CD4-positive, CD25-positive, alpha-beta regulatory T cell (primary cell): ENCODE results near the gene PNPLA1. TPM values are rescaled to one million over a fixed set of nuclear protein-coding genes. Genes with fewer than 3 reads are reported as not detected.

ENCODE experiments used
- ATAC-seq, 2 donors: fragments of 150-1000 bp; cut with Tn5 transposase; one replicate each; pipeline ENCODE4 v1.10.0; 2021; ENCODE audit warnings: low read depth in 2 of 2, moderate number of reproducible peaks in 2 of 2, moderate library complexity in 1 of 2
- DNase-seq, 3 donors: peaks; one replicate each; pipeline versions ENCODE4 v3.0.0 to v3.0.0-alpha.2; 2012 to 2022; ENCODE audit warnings: mixed read lengths in 1 of 3
- H3K27ac ChIP-seq: one replicate; pipeline ENCODE4 v1.7.0; 2013; ENCODE audit warnings: mild to moderate bottlenecking, low read length; ENCODE audit not compliant: insufficient read depth, poor library complexity, severe bottlenecking
- H3K27me3 ChIP-seq: one replicate; pipeline ENCODE4 v1.7.0; 2013; ENCODE audit warnings: low read length; ENCODE audit not compliant: control insufficient read depth, insufficient read depth
- H3K36me3 ChIP-seq: one replicate; pipeline ENCODE4 v1.7.0; 2013; ENCODE audit warnings: mild to moderate bottlenecking, low read length, moderate library complexity; ENCODE audit not compliant: control insufficient read depth, insufficient read depth
- H3K4me1 ChIP-seq: 2 replicates; pipeline ENCODE4 v1.7.0; 2013; ENCODE audit warnings: mild to moderate bottlenecking, low read length; ENCODE audit not compliant: insufficient read depth, control insufficient read depth, poor library complexity, severe bottlenecking
- H3K4me3 ChIP-seq: one replicate; pipeline ENCODE4 v1.7.0; 2013; ENCODE audit warnings: low read depth, mild to moderate bottlenecking, low read length, moderate library complexity
- H3K9me3 ChIP-seq, 2 experiments: 1 replicate in 1 of 2; 2 replicates in 1 of 2; pipeline ENCODE4 v1.7.0; 2013; ENCODE audit warnings: low read length in 2 of 2, mild to moderate bottlenecking in 1 of 2, moderate library complexity in 1 of 2; ENCODE audit not compliant: control insufficient read depth in 2 of 2
- H3K27ac Mint-ChIP-seq, 3 donors: one replicate each; pipeline ENCODE4 v1.8.0; 2020 to 2022; ENCODE audit warnings: mild to moderate bottlenecking in 3 of 3, mixed read lengths in 3 of 3, moderate library complexity in 2 of 3
- H3K27me3 Mint-ChIP-seq: one replicate; pipeline ENCODE4 v1.8.0; 2022; ENCODE audit warnings: mild to moderate bottlenecking, mixed read lengths
- H3K36me3 Mint-ChIP-seq: one replicate; pipeline ENCODE4 v1.8.0; 2020; ENCODE audit warnings: mixed read lengths
- H3K4me1 Mint-ChIP-seq, 4 donors: one replicate each; pipeline ENCODE4 v1.8.0; 2020 to 2022; ENCODE audit warnings: mixed read lengths in 4 of 4, mild to moderate bottlenecking in 1 of 4
- H3K4me3 Mint-ChIP-seq, 4 donors: one replicate each; pipeline ENCODE4 v1.8.0; 2020 to 2022; ENCODE audit warnings: mild to moderate bottlenecking in 4 of 4, mixed read lengths in 4 of 4, moderate library complexity in 3 of 4
- H3K9me3 Mint-ChIP-seq, 7 donors: one replicate each; pipeline ENCODE4 v1.8.0; 2020 to 2022; ENCODE audit warnings: mixed read lengths in 7 of 7, mild to moderate bottlenecking in 3 of 7, moderate library complexity in 2 of 7
- polyA plus RNA-seq, 4 donors: library from polyadenylated mRNA; unstranded; fragments of 300-500 nt; fragmentation: Illumina TruSeq; gene quantifications; one replicate each; pipeline ENCODE4 v1.2.3, GENCODE V29; 2021
- total RNA-seq: library from RNA; stranded (reverse); gene quantifications from one replicate; pipeline ENCODE4 v1.2.3, GENCODE V29; 2022

PNPLA1 gene
- total and polyA plus RNA-seq, 5 donors from 2014 or later: 0.25 TPM; not detected in 4

GRCh38 chr6:36350082-36350481 is 80.2 kb downstream of the PNPLA1 start:
- no peak overlapping the region for H3K4me3 Mint-ChIP-seq
- peaks cover 0 to 5% of the 10 kb centered on the region in 2 experiments for H3K9me3 ChIP-seq
- H3K27me3 ChIP-seq: no peaks in the 10 kb centered on the region
- H3K27me3 Mint-ChIP-seq: peaks cover 20% of the 10 kb centered on the region
- H3K4me1 Mint-ChIP-seq: peaks cover 0 to 2% (median 0%) of the 10 kb centered on the region in 4 donors
- ATAC-seq: no peak
- H3K36me3 Mint-ChIP-seq: no peaks in the 10 kb centered on the region
- no peak overlapping the region for H3K4me3 ChIP-seq
- no peaks in the 10 kb centered on the region for H3K36me3 ChIP-seq
- H3K27ac ChIP-seq: no peak overlapping the region
- H3K9me3 Mint-ChIP-seq: peaks cover 0 to 6% (median 0%) of the 10 kb centered on the region in 7 donors
- DNase-seq: no peak
- H3K27ac Mint-ChIP-seq: no peak overlapping the region
- H3K4me1 ChIP-seq: no peaks in the 10 kb centered on the region

GRCh38 chr6:36350681-36351571 is 81.1 kb downstream of the PNPLA1 start:
- no peak overlapping the region for H3K4me3 Mint-ChIP-seq
- peaks cover 0 to 5% of the 10 kb centered on the region in 2 experiments for H3K9me3 ChIP-seq
- H3K4me1 Mint-ChIP-seq: peaks cover 0 to 2% (median 0%) of the 10 kb centered on the region in 4 donors
- H3K27me3 ChIP-seq: no peaks in the 10 kb centered on the region
- H3K27ac ChIP-seq: no peak overlapping the region
- H3K27ac Mint-ChIP-seq: peak overlapping the region in 1 of 3 donors; percentile 58
- H3K9me3 Mint-ChIP-seq: peaks cover 0 to 6% (median 0%) of the 10 kb centered on the region in 7 donors
- peaks cover 24% of the 10 kb centered on the region for H3K27me3 Mint-ChIP-seq
- ATAC-seq (no peak), DNase-seq (no peak)
- no peaks in the 10 kb centered on the region for H3K36me3 ChIP-seq
- no peaks in the 10 kb centered on the region for H3K4me1 ChIP-seq
- no peaks in the 10 kb centered on the region for H3K36me3 Mint-ChIP-seq
- H3K4me3 ChIP-seq: no peak overlapping the region

DNA sequence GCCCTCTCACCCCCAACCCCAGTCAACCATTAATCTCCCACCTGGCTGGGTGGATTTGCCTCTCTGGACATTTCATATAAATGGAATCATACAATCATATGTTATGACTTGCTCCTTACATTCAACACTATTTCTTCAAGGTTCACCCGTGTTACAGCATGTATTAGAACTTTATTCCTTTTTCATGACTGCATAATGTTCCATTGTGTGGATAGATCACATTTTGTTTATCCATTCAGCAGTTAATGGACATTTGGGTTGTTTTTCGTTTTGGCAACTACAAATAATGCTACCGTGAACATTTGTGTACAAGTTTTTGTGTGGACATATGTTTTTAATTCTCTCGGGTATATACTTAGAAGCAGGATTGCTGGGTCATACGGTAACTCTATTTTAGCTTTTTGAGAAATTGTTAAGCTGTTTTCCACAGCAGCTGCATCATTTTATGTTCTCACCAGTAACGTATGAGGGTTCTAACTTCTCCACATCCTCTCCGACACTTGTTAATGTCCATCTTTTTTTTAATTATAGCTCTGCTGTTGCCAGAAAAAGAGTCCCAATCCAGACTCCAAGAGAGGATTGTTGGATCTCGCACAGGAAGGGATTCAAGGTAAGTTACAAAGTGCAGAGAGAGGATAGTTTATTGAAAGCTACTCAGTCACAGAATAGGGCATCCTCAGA is 82.8 kb downstream of the PNPLA1 start:
- no peak overlapping the region for H3K27ac ChIP-seq
- DNase-seq (no peak), ATAC-seq (no peak)
- Mint-ChIP-seq H3K4me1 (peaks cover 0 to 2% (median 0%) of the 10 kb centered on the region in 4 donors), H3K9me3 (peaks cover 0 to 6% (median 0%) of the 10 kb centered on the region in 7 donors), H3K27me3 (peaks cover 20% of the 10 kb centered on the region), H3K36me3 (no peaks in the 10 kb centered on the region), H3K4me3 (no peak overlapping the region), H3K27ac (no peak overlapping the region)
- no peaks in the 10 kb centered on the region for H3K36me3 ChIP-seq
- H3K27me3 ChIP-seq: peaks cover 1% of the 10 kb centered on the region
- H3K4me3 ChIP-seq: no peak overlapping the region
- no peaks in the 10 kb centered on the region for H3K4me1 ChIP-seq
- peaks cover 0 to 5% of the 10 kb centered on the region in 2 experiments for H3K9me3 ChIP-seq

DNA sequence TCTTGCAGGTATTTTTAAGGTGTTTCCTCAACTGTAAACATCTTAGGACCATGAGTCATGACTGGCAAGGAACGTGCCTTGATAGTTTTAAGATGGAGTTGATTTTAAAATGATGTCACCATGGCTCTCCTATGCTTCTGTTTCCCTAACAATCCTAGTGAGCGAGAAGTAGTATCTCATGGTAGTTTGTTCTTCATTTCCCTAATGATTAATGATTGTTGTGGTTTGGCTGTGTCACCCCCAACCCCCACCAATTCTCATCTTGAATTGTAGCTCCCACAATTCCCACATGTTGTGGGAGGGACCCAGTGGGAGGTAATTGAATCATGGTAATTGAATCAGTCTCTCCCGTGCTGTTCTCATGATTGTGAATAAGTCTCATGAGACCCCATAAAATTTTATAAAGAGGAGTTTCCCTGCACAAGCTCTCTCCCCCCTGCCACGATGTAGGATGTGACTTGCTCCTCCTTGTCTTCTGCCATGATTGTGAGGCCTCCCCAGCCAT is 83.6 kb downstream of the PNPLA1 start:
- peaks cover 0 to 5% of the 10 kb centered on the region in 2 experiments for H3K9me3 ChIP-seq
- no peak overlapping the region for H3K27ac Mint-ChIP-seq
- no peaks in the 10 kb centered on the region for H3K36me3 Mint-ChIP-seq
- H3K27me3 Mint-ChIP-seq: peaks cover 19% of the 10 kb centered on the region
- H3K9me3 Mint-ChIP-seq: peaks cover 0 to 6% (median 0%) of the 10 kb centered on the region in 7 donors
- H3K4me3 Mint-ChIP-seq: no peak overlapping the region
- DNase-seq (no peak), ATAC-seq (no peak)
- no peak overlapping the region for H3K27ac ChIP-seq
- H3K4me3 ChIP-seq: no peak overlapping the region
- H3K36me3 ChIP-seq: no peaks in the 10 kb centered on the region
- peaks cover 1% of the 10 kb centered on the region for H3K27me3 ChIP-seq
- no peaks in the 10 kb centered on the region for H3K4me1 ChIP-seq
- H3K4me1 Mint-ChIP-seq: peaks cover 0 to 2% (median 0%) of the 10 kb centered on the region in 4 donors

GRCh38 chr6:36355819-36356218 is 86.0 kb downstream of the PNPLA1 start:
- ATAC-seq (no peak), DNase-seq (no peak)
- Mint-ChIP-seq H3K27ac (no peak overlapping the region), H3K36me3 (no peaks in the 10 kb centered on the region), H3K9me3 (peaks cover 0 to 6% (median 0%) of the 10 kb centered on the region in 7 donors), H3K27me3 (peaks cover 15% of the 10 kb centered on the region), H3K4me3 (no peak overlapping the region), H3K4me1 (peaks cover 3 to 8% (median 5%) of the 10 kb centered on the region in 4 donors)
- H3K4me1 ChIP-seq: no peaks in the 10 kb centered on the region
- H3K36me3 ChIP-seq: no peaks in the 10 kb centered on the region
- peaks cover 0 to 5% of the 10 kb centered on the region in 2 experiments for H3K9me3 ChIP-seq
- peaks cover 1% of the 10 kb centered on the region for H3K27me3 ChIP-seq
- no peak overlapping the region for H3K27ac ChIP-seq
- no peak overlapping the region for H3K4me3 ChIP-seq

GRCh38 chr6:36357872-36358225 is 88.0 kb downstream of the PNPLA1 start:
- H3K4me1 ChIP-seq: no peaks in the 10 kb centered on the region
- Mint-ChIP-seq H3K36me3 (no peaks in the 10 kb centered on the region), H3K27ac (peak overlapping the region in 1 of 3 donors; percentile 50), H3K4me3 (no peak overlapping the region), H3K4me1 (peaks cover 3 to 9% (median 7%) of the 10 kb centered on the region in 4 donors), H3K27me3 (peaks cover 15% of the 10 kb centered on the region), H3K9me3 (peaks cover 0 to 4% (median 0%) of the 10 kb centered on the region in 7 donors)
- H3K27me3 ChIP-seq: peaks cover 1% of the 10 kb centered on the region
- peaks cover 0 to under 1% of the 10 kb centered on the region in 2 experiments for H3K9me3 ChIP-seq
- no peak overlapping the region for H3K4me3 ChIP-seq
- no peaks in the 10 kb centered on the region for H3K36me3 ChIP-seq
- no peak for ATAC-seq
- H3K27ac ChIP-seq: no peak overlapping the region
- no peak for DNase-seq
